DMS114 treated with DMSO at 0.1 percent for 48 hours (cell line): ENCODE measurements around the gene PSMD10.

Experiments
- DNase-seq: peaks from one replicate; lab custom pipeline; 2025; ENCODE audit not compliant: unreplicated experiment; lab: John Stamatoyannopoulos, UW

The PSMD10 gene

GRCh38 chrX:108072746-108073145, 18.6 kb downstream of the PSMD10 start:
- no peak for DNase-seq

GRCh38 chrX:108071578-108071977, 19.8 kb downstream of the PSMD10 start:
- no peak for DNase-seq

- no peak for DNase-seq
Measured at GRCh38 chrX:108070891-108071290, 20.5 kb downstream of the PSMD10 start.

GRCh38 chrX:108068121-108068520, 23.2 kb downstream of the PSMD10 start:
- DNase-seq: no peak

- DNase-seq: no peak
Measured at GRCh38 chrX:108064613-108065012, 26.7 kb downstream of the PSMD10 start.

GRCh38 chrX:108064001-108064400, 27.3 kb downstream of the PSMD10 start:
- DNase-seq: no peak

- DNase-seq: no peak
Measured at GRCh38 chrX:108059801-108060200, 31.5 kb downstream of the PSMD10 start.

- no peak for DNase-seq
Measured at GRCh38 chrX:108055546-108055945, 35.8 kb downstream of the PSMD10 start.

GRCh38 chrX:108053218-108053617, 38.1 kb downstream of the PSMD10 start:
- no peak for DNase-seq

GRCh38 chrX:108049649-108050048, 41.7 kb downstream of the PSMD10 start:
- DNase-seq: no peak

GRCh38 chrX:108044554-108045256, 46.6 kb downstream of the PSMD10 start, which contains the start of gene VSIG1:
Gene VSIG1 (plus strand): TSS chrX:108045065. CDS start chrX:108045131, 66 bp downstream.
- DNase-seq: no peak

- DNase-seq: no peak
Measured at GRCh38 chrX:108036298-108036973, 54.9 kb downstream of the PSMD10 start.

GRCh38 chrX:108034725-108035124, 56.6 kb downstream of the PSMD10 start:
- DNase-seq: no peak
